ENCODE measurements around the gene COL11A2.

The COL11A2 gene

DNA sequence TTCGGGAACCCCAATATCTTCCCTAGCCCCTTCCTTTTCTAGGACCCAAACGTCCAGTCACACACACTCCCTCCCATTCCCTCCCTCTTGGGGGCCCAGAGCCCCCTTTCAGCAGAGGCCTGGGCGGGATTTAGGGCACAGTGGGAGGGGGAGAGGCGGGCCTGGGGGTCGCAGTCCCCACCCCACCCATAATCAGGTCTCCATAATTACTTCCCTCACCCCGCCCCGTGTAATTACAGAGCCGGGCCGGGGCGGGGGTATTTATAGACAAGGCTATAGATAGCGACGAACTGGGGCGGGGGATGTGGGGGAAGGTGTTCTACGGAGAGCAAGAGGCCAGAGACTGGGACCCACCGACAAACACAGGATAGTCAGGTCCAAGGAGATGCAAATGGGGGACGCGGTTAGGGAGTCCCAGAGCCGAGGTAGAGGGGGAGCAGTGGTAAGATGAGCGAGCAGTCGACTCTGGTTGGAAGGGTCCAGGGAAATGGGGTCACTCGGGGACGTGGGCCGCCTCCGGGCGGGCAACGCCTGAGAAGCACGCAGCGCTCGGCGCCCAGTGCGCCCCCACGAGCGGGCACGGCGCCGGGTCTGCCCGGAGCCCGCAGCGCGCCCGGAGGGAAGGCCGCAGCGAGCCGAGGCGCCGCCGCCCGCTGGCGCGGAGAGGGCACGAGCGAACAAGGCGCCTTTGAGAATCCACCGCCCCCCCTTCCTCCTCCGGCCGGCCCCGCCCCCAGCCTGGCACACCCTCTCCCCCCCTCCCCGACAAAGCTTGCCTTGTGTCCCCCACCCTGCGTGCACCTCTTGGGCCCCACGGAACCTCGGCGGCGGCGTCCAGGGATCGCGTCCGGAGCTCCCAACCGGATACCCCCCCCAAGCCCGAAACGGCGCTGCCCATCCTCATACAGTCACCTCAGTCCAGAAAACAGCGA is 670 bp upstream of the COL11A2 start:
- DNase-seq (ENCODE audit: low read depth) = no peak

DNA sequence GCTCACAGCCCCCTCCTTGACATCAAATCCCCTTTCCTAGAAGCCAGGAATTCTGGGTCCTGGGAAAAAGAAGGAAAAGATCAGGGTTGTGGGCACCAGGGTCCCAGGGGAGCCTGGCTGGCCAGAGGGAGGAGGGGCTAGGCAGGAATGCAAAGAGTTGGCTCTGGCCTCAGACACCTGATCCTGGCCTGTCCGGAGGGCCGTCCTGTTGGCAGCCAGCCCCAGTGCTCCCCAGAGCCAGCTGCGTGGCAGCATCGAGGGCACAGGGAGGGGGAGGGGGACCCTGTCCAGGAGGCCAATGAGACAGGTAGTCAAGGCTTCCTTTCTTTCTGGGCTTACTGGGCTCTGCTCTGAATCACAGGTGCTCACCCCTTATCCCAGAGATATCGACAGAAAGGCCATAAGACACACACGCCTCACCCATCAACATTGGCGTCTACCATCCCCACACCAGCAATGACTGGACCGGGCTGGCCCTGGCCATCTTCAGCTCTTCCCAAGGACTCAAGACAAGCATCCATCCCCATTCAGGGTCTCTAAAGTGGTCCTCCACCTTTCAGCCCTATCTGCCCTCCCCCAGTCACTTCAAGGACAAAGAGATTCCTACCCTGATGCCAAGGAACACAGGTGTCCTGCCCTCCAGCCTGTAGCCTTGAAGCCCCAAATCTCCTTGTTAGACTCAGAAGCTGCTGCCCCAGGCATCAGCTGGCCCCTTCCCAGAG is 723 bp downstream of the COL11A2 start:
- no peak for DNase-seq (ENCODE audit: low read depth)

DNA sequence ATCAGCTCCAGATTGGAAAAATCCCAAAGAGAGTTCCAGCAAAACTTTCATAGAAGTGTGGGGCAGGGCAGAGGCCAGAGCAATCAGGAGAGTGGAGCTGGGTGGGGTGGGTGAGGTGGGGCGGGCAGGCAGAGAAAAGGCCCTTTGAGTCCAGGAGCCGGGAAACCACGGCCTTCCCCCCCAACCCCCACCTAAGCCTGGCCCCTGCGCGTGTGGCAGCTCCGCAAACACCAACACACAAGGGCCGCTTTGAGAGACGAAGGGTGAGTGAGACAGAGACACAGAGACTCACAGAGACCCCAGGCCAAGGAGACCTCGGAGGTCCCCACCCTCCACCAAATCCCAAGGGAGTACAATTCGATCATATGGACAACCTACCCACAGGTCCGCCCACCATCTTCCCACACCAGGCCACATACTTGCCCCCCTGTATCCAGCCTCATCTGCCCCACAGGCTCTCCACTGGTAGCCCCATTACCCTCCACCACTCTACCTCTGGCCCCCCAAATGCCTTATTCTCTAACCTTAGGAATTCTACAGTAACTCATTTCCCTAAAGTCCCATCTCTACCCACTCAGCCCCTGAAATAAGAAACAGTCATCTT is 1.7 kb downstream of the COL11A2 start:
- no peak for DNase-seq (ENCODE audit: low read depth)

DNA sequence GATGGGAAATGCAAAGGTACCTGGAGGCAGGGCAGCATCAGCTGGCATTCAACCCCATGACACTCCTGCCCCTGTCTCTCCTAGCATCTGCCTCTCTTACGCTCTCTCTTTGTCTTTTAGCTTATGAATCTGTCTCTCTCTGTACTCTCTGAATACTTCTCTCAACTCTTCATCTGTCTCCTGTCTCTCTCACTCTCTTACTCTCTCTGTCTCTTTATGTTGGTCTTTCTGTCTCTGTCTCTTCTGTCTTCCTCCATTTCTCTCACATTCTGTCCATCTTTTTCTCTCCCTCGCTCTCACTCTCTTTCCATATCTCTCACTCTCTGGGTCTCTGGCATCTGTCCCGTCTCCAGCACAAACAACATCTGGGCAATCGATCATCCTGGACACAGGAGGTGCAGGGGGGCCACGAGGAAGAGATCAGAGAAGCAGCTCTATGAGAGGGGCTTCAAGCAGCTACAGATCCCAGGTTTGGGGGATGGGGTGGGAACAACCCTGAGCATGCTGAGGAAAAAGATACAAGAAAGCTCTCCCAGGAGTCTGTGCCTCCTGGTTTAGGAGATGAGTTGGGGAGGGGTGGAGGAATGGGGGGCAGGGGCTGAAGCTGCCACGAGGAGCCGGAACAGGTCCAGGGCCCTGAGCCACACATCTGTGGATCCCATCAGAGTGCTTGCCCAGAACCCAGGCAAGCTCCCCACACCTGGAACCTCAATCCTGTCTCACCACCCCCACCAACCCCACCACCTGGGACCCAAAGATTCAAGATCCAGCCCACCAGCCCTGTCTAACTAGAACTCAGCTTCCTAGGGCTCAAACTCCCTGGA is 2.4 kb downstream of the COL11A2 start:
- DNase-seq (ENCODE audit: low read depth) = no peak

DNA sequence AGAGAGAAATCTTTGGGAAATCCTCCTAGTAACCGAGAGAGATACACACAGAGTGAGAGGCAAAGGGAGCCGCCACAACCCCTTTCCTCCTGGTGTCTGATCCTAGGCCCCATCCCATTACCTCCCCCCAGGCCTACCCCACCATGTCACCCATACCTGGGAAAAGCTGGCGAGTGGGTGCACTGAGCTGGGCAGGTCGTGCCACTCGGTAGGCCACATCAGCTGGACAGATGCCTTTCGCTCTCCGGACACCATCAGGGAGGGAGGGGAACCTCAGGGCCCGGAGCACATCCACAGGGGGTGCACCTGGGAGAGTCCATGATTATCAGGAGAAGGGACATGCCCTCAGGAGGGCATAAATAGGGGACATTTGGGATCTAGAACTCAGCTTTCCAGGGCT is 3.1 kb downstream of the COL11A2 start:
- DNase-seq (ENCODE audit: low read depth) = no peak

DNA sequence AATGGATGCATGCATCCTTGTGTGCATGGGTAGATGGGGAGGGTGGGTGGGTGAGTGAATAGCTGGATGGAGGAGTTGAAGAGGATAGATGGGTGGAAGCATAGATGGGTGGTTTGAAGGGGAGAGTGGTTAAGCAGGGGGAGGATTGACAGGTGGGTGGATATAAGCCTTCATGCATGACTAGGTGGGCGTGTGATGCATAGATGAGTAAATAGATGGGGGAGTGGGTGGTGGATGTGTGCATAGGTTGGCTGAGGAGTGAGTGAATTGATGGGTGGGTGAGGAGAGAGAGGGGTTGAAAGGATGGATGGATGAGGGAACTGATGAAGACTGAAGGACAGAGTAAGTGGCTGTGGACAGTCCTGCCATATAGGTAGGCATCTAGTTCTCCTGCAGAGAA is 4.5 kb downstream of the COL11A2 start:
- no peak for DNase-seq (ENCODE audit: low read depth)

DNA sequence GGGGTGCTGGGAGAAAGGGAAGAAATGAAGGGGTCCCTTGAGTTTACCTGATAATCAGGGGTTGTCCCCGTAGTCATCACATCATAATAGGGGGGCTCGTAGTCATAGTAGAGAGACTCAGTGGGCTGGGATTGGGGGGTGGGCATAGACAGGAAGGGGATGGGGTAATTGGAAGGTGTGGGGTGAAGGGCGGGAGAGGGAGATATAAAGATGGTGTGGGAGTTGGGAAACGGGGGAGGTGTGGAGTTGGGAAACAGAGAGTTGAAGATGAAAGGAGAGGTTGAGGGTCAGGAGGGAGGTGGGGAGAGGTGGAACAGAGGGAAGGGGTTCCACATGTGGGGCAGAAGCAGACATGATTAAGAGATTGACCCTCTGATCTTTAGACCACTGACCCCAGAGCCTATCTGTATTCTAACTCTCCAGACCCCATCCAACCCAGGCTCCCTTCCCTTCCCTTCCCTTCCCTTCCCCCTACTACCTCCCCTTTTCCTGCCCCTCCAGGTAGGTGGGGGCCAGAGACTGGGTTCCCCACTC is 6.5 kb downstream of the COL11A2 start:
- DNase-seq (ENCODE audit: low read depth) = no peak

DNA sequence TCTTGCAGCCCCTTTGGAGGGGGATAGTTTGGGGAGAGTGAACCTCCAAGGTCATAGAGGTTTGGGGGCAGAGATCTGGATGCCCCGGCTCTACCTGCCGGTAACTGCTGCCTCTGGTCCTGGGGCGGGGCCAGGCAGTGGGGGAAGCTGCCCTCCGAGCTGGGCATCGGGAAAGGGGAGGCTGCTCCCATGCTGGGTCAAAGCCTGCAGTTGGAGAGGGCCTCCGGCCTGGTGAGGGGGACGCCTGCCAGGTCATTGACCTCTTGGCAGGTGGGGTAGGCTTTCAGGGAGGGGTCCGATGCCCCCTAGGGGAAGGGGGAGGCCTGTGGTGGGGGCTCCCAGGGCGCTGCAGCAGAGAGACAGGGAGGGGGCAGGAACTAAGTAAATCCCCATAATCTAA is 7.1 kb downstream of the COL11A2 start:
- DNase-seq (ENCODE audit: low read depth) = no peak

DNA sequence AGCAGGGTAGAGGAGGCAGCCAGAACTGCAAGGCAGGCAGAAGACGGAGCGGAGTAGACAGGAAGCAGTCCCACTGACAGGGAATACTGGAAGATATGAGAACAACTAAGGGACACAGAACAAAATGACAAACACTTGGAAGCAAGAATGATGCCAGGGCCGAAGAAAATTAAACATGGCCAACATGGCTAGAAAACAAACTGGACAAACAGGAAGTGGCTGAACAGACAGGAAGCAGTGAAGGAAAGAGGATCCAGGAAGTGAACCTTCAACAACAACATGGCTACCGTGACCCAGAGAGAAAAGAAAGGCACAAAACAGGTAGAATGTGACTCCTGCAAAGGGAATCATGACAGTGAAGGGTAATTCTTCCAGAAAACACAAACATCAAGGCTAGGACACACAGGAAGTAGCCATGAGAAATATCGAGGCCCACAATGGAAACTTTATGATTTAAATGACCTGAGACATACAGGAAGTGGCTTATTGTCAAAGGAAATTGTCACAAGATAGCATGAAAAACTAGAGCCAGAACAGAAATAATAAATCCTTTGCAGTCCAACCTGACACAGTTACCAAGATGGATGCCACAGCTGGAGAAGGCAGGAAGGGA is 9.1 kb downstream of the COL11A2 start:
- DNase-seq (ENCODE audit: low read depth) = no peak

DNA sequence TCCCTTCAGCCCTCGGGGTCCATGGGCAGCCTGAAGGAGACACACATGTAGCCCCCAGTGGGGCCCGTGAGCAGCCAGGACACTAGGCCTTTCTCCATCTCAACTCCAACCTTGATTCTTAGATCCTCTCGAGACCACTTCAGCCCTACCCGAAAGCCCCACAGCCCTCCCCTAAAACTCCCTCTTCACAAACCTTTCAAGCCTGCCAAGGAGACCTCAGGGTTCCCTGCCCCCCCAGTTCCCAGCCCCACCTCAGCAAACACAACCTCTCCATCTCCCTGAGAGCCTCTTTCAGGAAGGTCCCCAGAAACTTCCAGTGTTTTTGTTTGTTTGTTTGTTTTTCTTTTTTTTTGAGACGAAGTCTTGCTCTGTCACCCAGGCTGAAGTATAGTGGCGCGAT is 11.1 kb downstream of the COL11A2 start:
- DNase-seq (ENCODE audit: low read depth) = no peak

DNA sequence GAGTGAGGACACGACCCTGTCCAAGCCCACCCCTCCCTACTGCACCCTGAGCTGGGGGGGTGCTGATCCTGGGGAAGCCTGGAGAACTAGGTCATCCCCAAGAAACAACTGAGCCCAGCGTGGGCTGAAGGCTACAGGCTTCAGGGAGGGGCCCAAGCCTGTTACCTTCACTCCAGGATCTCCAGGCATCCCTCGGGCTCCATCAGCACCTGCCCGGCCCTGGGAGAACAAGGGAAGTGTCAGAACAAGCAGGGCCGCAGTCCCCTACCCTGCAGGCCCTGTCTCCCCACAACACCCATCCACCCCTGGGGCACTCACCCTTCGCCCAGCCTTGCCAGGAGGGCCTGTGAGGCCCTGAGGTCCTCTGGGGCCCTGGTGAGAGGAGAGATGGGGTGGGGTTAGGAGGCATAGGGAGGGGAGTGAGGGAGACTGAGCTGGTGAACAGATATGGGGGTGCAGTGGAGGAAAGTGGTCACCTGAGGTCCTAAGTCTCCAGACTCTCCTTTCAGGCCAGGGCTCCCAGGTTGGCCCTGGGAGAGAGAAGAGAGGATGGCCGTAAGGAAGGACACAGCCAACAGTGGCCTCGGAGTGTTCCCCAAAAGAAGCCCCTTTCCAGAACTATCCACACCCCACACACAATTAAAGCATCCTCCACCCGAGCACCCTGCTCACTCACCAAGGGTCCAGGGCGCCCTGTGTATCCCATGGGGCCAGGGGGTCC is 13.4 kb downstream of the COL11A2 start:
- DNase-seq (ENCODE audit: low read depth) = no peak

DNA sequence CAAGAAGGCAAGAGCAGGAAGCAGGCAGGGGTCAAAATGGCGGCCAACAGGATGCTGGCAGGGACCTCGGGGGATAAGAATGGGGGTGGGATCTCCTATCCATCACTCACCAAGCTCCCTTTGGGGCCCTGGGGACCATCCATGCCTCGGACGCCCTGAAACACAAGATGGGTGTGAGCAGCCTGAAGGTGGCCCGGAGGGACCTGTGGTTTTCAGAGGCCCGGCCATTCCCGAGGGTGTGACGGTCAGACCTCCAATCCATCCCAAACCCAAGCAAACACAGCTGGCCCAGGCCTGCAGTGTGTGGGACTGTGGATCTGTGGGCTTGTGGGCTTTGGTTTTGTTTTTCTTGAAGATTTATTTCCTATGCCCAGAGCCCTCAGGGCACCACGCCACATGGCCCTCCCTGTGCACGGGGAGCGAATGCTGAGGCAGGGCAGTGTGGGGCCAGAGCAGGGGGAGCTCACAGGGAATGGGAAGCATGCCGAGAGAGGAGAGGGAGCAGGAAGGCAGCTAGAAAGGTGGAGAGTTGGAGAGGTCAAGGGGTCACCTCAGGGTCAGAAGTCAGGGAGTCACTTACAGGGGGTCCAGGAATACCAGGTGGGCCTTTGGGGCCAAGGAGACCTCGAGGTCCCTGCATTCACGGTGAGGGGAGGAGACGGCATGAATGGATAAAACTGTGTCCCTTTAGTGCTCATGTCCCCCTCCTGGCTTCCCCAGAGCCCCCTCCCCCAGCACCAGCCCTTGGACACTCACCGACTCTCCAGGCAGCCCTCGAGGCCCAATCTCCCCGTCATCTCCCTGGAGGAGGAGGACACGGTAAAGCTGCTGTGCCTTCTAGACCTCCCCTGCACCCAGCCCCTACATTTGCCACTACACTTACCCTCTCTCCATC is 14.5 kb downstream of the COL11A2 start:
- no peak for DNase-seq (ENCODE audit: low read depth)

DNA sequence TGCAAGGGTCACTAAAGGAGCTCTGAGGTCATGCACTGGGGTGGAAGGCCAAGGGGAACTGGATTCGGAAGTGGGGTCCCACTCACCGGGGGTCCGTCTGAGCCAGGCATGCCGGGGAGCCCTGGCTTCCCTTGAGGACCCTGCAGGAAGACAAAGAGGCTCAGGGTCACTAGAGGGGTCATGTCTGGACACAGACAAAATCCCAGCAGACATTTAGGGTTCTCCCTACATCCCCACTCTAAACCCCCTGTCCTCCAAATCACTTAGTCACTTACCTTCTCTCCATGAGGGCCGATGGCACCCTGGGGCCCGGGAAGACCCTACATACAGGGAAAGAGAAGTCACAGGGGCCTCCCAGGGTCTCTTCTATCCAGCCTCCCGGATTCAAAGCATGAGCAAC is 15.4 kb downstream of the COL11A2 start:
- no peak for DNase-seq (ENCODE audit: low read depth)

DNA sequence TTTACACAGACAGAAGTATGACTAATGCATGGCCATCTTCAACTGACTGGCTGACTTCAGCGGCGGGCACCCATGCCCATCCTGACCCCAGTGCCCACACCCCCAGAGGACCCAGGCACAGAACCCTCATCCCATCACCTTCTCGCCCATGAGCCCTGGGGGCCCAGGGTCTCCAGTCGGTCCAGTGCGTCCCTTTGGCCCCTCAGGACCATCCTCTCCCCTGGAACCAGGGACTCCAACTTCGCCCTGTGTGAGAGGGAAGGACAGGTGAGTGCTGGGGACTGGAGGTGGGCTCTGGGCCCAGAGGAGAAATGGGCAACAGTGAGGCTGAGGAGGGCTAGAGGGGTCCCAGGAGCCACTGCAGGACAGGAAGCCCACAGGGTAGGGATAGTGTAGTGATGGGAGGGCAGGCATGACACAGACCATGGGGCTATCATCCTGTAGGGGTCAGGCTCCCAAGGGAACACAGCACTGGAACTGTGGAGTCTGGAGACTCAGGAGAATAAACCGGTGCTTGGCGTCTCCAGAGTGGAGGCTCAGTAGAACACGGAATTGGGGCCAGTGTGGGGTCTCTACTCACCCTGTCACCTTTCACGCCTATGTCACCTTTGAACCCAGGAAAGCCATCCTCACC is 16.7 kb downstream of the COL11A2 start:
- DNase-seq (ENCODE audit: low read depth) = no peak

DNA sequence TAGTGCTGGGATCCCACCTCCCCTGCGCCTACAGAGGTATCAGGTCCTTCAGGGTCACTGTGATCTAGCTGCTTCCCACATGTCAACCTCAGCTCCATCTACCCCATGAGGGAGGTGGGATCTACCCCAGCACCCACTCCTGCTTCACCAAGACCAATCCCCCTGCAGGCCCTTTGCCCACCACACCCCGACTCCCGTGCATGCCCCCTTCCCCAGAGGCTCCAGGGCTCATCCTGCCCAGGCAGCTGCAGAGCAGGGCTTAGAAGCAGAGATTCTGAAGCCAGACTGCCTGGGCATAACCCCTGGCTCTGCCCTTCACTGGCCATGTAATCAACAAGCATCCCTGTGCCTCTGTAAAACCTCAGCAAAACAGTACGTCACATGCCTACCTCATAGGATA is 17.5 kb downstream of the COL11A2 start:
- DNase-seq (ENCODE audit: low read depth) = no peak

DNA sequence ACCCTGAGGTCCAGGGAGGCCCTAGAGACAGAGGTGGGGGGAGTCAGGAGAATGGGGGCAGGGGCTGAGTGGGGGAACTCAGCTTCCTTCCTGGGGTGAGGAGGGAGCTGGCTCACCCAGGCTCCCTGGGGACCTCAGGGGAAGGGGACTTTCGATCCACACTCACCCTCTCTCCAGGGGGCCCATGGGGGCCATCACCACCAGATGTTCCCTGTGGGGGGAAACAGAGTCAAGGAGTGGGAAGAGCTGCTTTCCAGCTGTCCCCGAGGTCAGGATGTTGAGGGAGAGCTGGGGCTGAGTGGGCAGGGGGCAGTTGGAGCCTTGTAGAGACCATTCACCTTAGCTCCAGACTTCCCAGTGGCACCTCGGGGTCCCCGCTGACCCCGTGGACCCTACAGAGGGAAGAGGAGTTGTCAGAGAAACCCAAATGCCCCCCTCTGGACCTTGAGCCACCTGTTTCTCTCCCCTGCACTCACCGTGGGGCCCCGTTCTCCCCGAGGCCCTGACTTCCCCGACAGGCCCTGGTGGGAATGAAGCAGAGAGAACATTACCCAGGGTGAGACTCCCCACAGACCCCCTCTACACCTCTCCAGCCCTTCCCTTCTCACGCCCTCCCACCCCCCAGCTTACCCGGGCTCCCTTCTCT is 18.6 kb downstream of the COL11A2 start:
- no peak for DNase-seq (ENCODE audit: low read depth)

DNA sequence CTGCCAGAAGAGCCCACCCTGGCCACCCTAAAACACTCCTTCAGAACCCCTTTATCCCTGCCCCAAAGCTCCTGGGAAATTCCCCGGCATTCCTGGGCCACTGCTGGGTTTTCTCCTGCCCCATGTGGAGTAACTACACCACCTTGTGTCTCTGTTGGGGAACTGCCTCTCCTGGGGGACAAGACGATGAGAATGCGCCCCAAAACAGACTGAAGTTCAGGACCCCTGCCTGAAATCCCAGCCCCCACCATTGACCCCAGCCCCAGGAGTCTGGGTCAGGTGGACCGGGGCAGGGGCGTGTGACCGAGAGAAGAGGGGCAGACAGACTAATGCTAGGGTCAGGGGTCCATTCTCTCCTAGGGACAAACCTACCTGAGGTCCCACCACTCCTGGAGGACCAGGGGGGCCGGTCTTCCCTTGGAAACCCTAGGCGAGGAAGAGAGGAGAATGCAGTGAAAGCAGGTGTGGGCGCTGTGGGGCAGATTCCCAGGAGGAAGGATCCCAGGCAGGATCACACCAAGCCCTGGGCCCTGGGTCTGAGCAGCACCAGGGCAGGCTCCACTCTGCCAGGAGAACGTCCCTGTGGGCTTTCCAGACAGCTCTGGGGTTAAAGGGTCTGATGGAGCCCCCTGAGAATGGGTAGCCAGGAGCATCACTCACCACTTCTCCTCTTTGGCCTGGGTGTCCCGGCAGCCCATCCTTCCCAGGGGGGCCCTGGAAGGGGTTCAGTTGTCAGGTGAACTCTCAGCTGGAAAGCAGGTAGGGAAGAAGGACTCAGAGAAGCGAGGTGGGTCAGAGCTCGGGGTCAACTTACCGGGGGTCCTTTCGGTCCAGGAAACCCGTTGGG is 19.4 kb downstream of the COL11A2 start:
- no peak for DNase-seq (ENCODE audit: low read depth)

All from activated T-helper 1 cell treated with Interleukin-2 at 50 U/mL for 16 hours (primary cell).